HepG2 (cell line): ENCODE results near the gene U2AF1L4. TPM values are rescaled to one million over a fixed set of nuclear protein-coding genes. Genes with fewer than 3 reads are reported as not detected.

Experiments
- ARNTL ChIP-seq: sonication (generic); formaldehyde crosslinking; IDR thresholded peaks from 2 replicates; pipeline ENCODE4 v1.4.0; 2020; ENCODE audit warnings: mild to moderate bottlenecking, missing genetic modification reagents
- ATAD3A ChIP-seq: sonication (generic); formaldehyde crosslinking; IDR thresholded peaks from 2 replicates; pipeline ENCODE4 v1.4.0; 2020; ENCODE audit warnings: missing genetic modification reagents
- CENPT ChIP-seq: sonication (generic); formaldehyde crosslinking; IDR thresholded peaks from 2 replicates; pipeline ENCODE4 v1.8.0; 2022; ENCODE audit warnings: low read depth, mild to moderate bottlenecking, moderate library complexity, missing genetic modification reagents
- DNMT1 ChIP-seq: sonication (generic); formaldehyde crosslinking; IDR thresholded peaks from 2 replicates; pipeline ENCODE4 v1.5.1; 2020; ENCODE audit warnings: mild to moderate bottlenecking, missing genetic modification reagents
- ELF3 ChIP-seq: IDR thresholded peaks from 2 replicates; pipeline ENCODE4 v1.6.1; 2016; ENCODE audit warnings: missing genetic modification reagents, missing compliant biosample characterization
- FOSL2 ChIP-seq: sonication (generic); formaldehyde crosslinking; IDR thresholded peaks from 2 replicates; pipeline ENCODE4 v1.4.0; 2020; ENCODE audit warnings: missing genetic modification reagents
- JARID2 ChIP-seq: sonication (generic); formaldehyde crosslinking; IDR thresholded peaks from 2 replicates; pipeline ENCODE4 v1.8.1; 2023; ENCODE audit warnings: missing genetic modification reagents, inconsistent platforms; ENCODE audit not compliant: insufficient replicate concordance
- KDM3A ChIP-seq: IDR thresholded peaks from 2 replicates; pipeline ENCODE4 v1.6.1; 2018; ENCODE audit warnings: low read depth, missing compliant biosample characterization
- KLF9 ChIP-seq: IDR thresholded peaks from 2 replicates; pipeline ENCODE4 v1.6.1; 2016; ENCODE audit warnings: low read depth
- KMT2B ChIP-seq: IDR thresholded peaks from 2 replicates; pipeline ENCODE4 v1.6.1; 2016; ENCODE audit warnings: missing genetic modification reagents, missing compliant biosample characterization
- MXI1 ChIP-seq: IDR thresholded peaks from 3 replicates; pipeline ENCODE4 v1.6.1; 2012; ENCODE audit warnings: low read depth, low read length, inconsistent platforms, borderline replicate concordance
- NFIC ChIP-seq: IDR thresholded peaks from 2 replicates; pipeline ENCODE4 v1.6.1; 2012; ENCODE audit warnings: mild to moderate bottlenecking, low read length, inconsistent platforms
- NFKB2 ChIP-seq: sonication (generic); formaldehyde crosslinking; IDR thresholded peaks from 2 replicates; pipeline ENCODE4 v1.4.0; 2020; ENCODE audit warnings: missing genetic modification reagents, borderline replicate concordance
- RXRA ChIP-seq: sonication (generic); formaldehyde crosslinking; IDR thresholded peaks from 2 replicates; pipeline ENCODE4 v1.5.1; 2020; ENCODE audit warnings: missing genetic modification reagents
- SALL2 ChIP-seq: sonication (generic); formaldehyde crosslinking; IDR thresholded peaks from 2 replicates; pipeline ENCODE4 v1.8.1; 2023; ENCODE audit warnings: mild to moderate bottlenecking, missing genetic modification reagents, inconsistent platforms
- SIX4 ChIP-seq: sonication (generic); formaldehyde crosslinking; IDR thresholded peaks from 2 replicates; pipeline ENCODE4 v1.4.0; 2020; ENCODE audit warnings: missing genetic modification reagents
- THAP7 ChIP-seq: sonication (generic); formaldehyde crosslinking; IDR thresholded peaks from 2 replicates; pipeline ENCODE4 v1.8.1; 2023; ENCODE audit warnings: mild to moderate bottlenecking, missing genetic modification reagents
- TOPORS ChIP-seq: sonication (generic); formaldehyde crosslinking; IDR thresholded peaks from 2 replicates; pipeline ENCODE4 v1.8.0; 2023; ENCODE audit warnings: mild to moderate bottlenecking, missing genetic modification reagents
- YEATS2 ChIP-seq: sonication (generic); formaldehyde crosslinking; IDR thresholded peaks from 2 replicates; pipeline ENCODE4 v1.4.0; 2020; ENCODE audit warnings: missing genetic modification reagents, borderline replicate concordance
- ZFP62 ChIP-seq: sonication (generic); formaldehyde crosslinking; IDR thresholded peaks from 2 replicates; pipeline ENCODE4 v1.4.0; 2020; ENCODE audit warnings: missing genetic modification reagents
- ZNF136 ChIP-seq: sonication (generic); formaldehyde crosslinking; IDR thresholded peaks from 2 replicates; pipeline ENCODE4 v1.8.1; 2022; ENCODE audit warnings: low read depth, mild to moderate bottlenecking, moderate library complexity, missing genetic modification reagents
- ZNF143 ChIP-seq: sonication (generic); formaldehyde crosslinking; IDR thresholded peaks from 2 replicates; pipeline ENCODE4 v1.4.0; 2020; ENCODE audit warnings: missing genetic modification reagents
- ZNF276 ChIP-seq: sonication (generic); formaldehyde crosslinking; IDR thresholded peaks from 2 replicates; pipeline ENCODE4 v1.4.0; 2020; ENCODE audit warnings: mild to moderate bottlenecking, low read depth, missing genetic modification reagents
- ZNF30 ChIP-seq: sonication (generic); formaldehyde crosslinking; IDR thresholded peaks from 2 replicates; pipeline ENCODE4 v1.5.0; 2020; ENCODE audit warnings: mild to moderate bottlenecking, missing genetic modification reagents
- ZNF335 ChIP-seq: sonication (generic); formaldehyde crosslinking; IDR thresholded peaks from 2 replicates; pipeline ENCODE4 v1.4.0; 2020; ENCODE audit warnings: missing genetic modification reagents
- ZNF460 ChIP-seq: sonication (generic); formaldehyde crosslinking; IDR thresholded peaks from 2 replicates; pipeline ENCODE4 v1.5.1; 2020; ENCODE audit warnings: missing genetic modification reagents, mild to moderate bottlenecking, borderline replicate concordance
- ZNF512 ChIP-seq: sonication (generic); formaldehyde crosslinking; IDR thresholded peaks from 2 replicates; pipeline ENCODE4 v1.4.0; 2020; ENCODE audit warnings: mild to moderate bottlenecking, missing genetic modification reagents
- ZNF530 ChIP-seq: sonication (generic); formaldehyde crosslinking; IDR thresholded peaks from 2 replicates; pipeline ENCODE4 v1.5.0; 2020; ENCODE audit warnings: low read depth, mild to moderate bottlenecking, missing genetic modification reagents
- ZNF883 ChIP-seq: sonication (generic); formaldehyde crosslinking; IDR thresholded peaks from 2 replicates; pipeline ENCODE4 v1.5.1; 2020; ENCODE audit warnings: mild to moderate bottlenecking, missing genetic modification reagents; ENCODE audit errors: not compliant biosample characterization
- ZNF891 ChIP-seq: sonication (generic); formaldehyde crosslinking; IDR thresholded peaks from 2 replicates; pipeline ENCODE4 v1.5.0; 2020; ENCODE audit warnings: mild to moderate bottlenecking, missing genetic modification reagents
- polyA plus RNA-seq, 8 experiments: library from polyadenylated mRNA; depleted of rRNA in 3 of 8; stranded (reverse) in 7 of 8; unstranded in 1 of 8; fragments of >200 nt; fragmentation: Illumina TruSeq in 4 of 8; extraction: Trizol in 4 of 8; gene quantifications; 2 replicates each; pipeline versions ENCODE4 v1.2.1 to v1.2.3, GENCODE V29; 2011 to 2016; ENCODE audit warnings: low read depth in 4 of 8, missing spikeins in 1 of 8, mixed read lengths in 1 of 8; ENCODE audit not compliant: insufficient read depth in 1 of 8
- total RNA-seq, 5 experiments: library from RNA; depleted of rRNA; stranded (reverse); fragments of >200 nt; fragmentation: Illumina TruSeq; extraction: Trizol; gene quantifications; 2 replicates each; pipeline ENCODE4 v1.2.3, GENCODE V29; 2016; ENCODE audit warnings: low read depth in 1 of 5

The U2AF1L4 gene
- total and polyA plus RNA-seq, 2 of the 13 experiments (the other 11 are each of a cell fraction or from before 2014, with no cell fraction given) = 7.9 to 15.4 TPM

GRCh38 chr19:35793381-35794165, 48.4 kb upstream of the U2AF1L4 start (continued):
- TF ChIP-seq ZNF136 (CRISPR knock-in tag) = no peak
- TF ChIP-seq ZNF891 (CRISPR knock-in tag) = no peak
- no peak for TF ChIP-seq NFIC
- no peak for TF ChIP-seq NFKB2 (CRISPR knock-in tag)
- TF ChIP-seq ZNF883 (CRISPR knock-in tag) = no peak
- TF ChIP-seq ZNF30 (CRISPR knock-in tag) = no peak
- no peak for TF ChIP-seq ZNF512 (CRISPR knock-in tag)
- TF ChIP-seq JARID2 (CRISPR knock-in tag) = no peak
- no peak for TF ChIP-seq DNMT1 (CRISPR knock-in tag)
- TF ChIP-seq RXRA (CRISPR knock-in tag) = peak; percentile 20; the same call in 1 of the 2 replicates
- TF ChIP-seq ZNF460 (CRISPR knock-in tag) = no peak
- TF ChIP-seq SIX4 (CRISPR knock-in tag) = no peak
- TF ChIP-seq ZFP62 (CRISPR knock-in tag) = no peak
- TF ChIP-seq KMT2B (CRISPR knock-in tag) = no peak
- no peak for TF ChIP-seq KLF9 (CRISPR knock-in tag)
- TF ChIP-seq THAP7 (CRISPR knock-in tag) = no peak
- no peak for TF ChIP-seq ZNF276 (CRISPR knock-in tag)
- TF ChIP-seq ZNF143 (CRISPR knock-in tag) = no peak
- no peak for TF ChIP-seq MXI1
- no peak for TF ChIP-seq KDM3A (CRISPR knock-in tag)
- TF ChIP-seq ZNF335 (CRISPR knock-in tag) = no peak
- TF ChIP-seq CENPT (CRISPR knock-in tag) = no peak
- no peak for TF ChIP-seq TOPORS
- TF ChIP-seq ELF3 (CRISPR knock-in tag) = peak; percentile 32; the same call in 1 of the 2 replicates
- TF ChIP-seq ATAD3A (CRISPR knock-in tag) = no peak
- no peak for TF ChIP-seq YEATS2 (CRISPR knock-in tag)
- TF ChIP-seq SALL2 (CRISPR knock-in tag) = no peak
- TF ChIP-seq ARNTL (CRISPR knock-in tag) = no peak
- TF ChIP-seq ZNF530 (CRISPR knock-in tag) = no peak
- TF ChIP-seq FOSL2 (CRISPR knock-in tag) = peak; percentile 35
